MM.1S (cell line): ENCODE measurements around the gene SLC45A1.

Source experiments
- DNase-seq: peaks from one replicate; pipeline ENCODE4 v3.0.0-alpha.2; 2015
- H2AFZ ChIP-seq: fragments of 300-600 bp; sonication (generic); 2 replicates; pipeline ENCODE4 v1.6.0; 2016; ENCODE audit warnings: antibody characterized with exemption, low read length
- H3F3A ChIP-seq: fragments of 300-600 bp; sonication (generic); 2 replicates; pipeline ENCODE4 v1.6.1; 2016; ENCODE audit warnings: mild to moderate bottlenecking, antibody characterized with exemption, low read length, moderate library complexity, mixed read lengths; ENCODE audit not compliant: insufficient read depth
- H3K27ac ChIP-seq: fragments of 300-600 bp; sonication (generic); 2 replicates; pipeline ENCODE4 v1.5.1; 2016; ENCODE audit warnings: mild to moderate bottlenecking, low read length
- H3K27me3 ChIP-seq: fragments of 300-600 bp; sonication (generic); replicated peaks from 2 replicates; pipeline ENCODE4 v1.6.0; 2016; ENCODE audit warnings: low read length; ENCODE audit not compliant: insufficient read depth
- H3K36me3 ChIP-seq: fragments of 300-600 bp; sonication (generic); replicated peaks from 2 replicates; pipeline ENCODE4 v1.6.1; 2016; ENCODE audit warnings: mild to moderate bottlenecking, low read length, mixed read lengths; ENCODE audit not compliant: insufficient read depth
- H3K4me1 ChIP-seq: fragments of 300-600 bp; sonication (generic); 2 replicates; pipeline ENCODE4 v1.6.1; 2016; ENCODE audit warnings: low read length, mixed read lengths
- H3K4me2 ChIP-seq: fragments of 300-600 bp; sonication (generic); 2 replicates; pipeline ENCODE4 v1.6.0; 2016; ENCODE audit warnings: low read depth, low read length
- H3K4me3 ChIP-seq: fragments of 300-600 bp; sonication (generic); 2 replicates; pipeline ENCODE4 v1.5.1; 2016; ENCODE audit warnings: low read length, mixed read lengths
- H3K79me2 ChIP-seq: fragments of 300-600 bp; sonication (generic); 2 replicates; pipeline ENCODE4 v1.6.1; 2016; ENCODE audit warnings: mixed run types, low read length, mixed read lengths
- H3K9ac ChIP-seq: fragments of 300-600 bp; sonication (generic); 2 replicates; pipeline ENCODE4 v1.6.1; 2016; ENCODE audit warnings: low read length, mixed read lengths
- H3K9me2 ChIP-seq: fragments of 300-600 bp; sonication (generic); replicated peaks from 2 replicates; pipeline ENCODE4 v1.6.1; 2016; ENCODE audit warnings: mild to moderate bottlenecking, low read length, mixed read lengths; ENCODE audit not compliant: insufficient read depth
- H3K9me3 ChIP-seq: fragments of 300-600 bp; sonication (generic); replicated peaks from 2 replicates; pipeline ENCODE4 v1.6.1; 2016; ENCODE audit warnings: mild to moderate bottlenecking, low read length, mixed read lengths; ENCODE audit not compliant: insufficient read depth
- H4K20me1 ChIP-seq: fragments of 300-600 bp; sonication (generic); 2 replicates; pipeline ENCODE4 v1.6.1; 2016; ENCODE audit warnings: mild to moderate bottlenecking, low read length, moderate library complexity, mixed read lengths; ENCODE audit not compliant: insufficient read depth
- EZH2 ChIP-seq: fragments of 300-600 bp; sonication (generic); optimal IDR thresholded peaks from 2 replicates; pipeline ENCODE3; 2017; ENCODE audit warnings: low read depth, mild to moderate bottlenecking, antibody characterized with exemption, low read length, mixed read lengths
- EZH2phosphoT487 ChIP-seq: fragments of 300-600 bp; sonication (generic); IDR thresholded peaks from 2 replicates; pipeline ENCODE4 v1.6.1; 2018; ENCODE audit warnings: antibody characterized with exemption, low read length
- TF ChIP-seq, protein P1 (sequence below): fragments of 300-600 bp; sonication (generic); IDR thresholded peaks from 2 replicates; pipeline ENCODE4 v1.5.1; 2016; ENCODE audit warnings: antibody characterized with exemption, low read length, mixed read lengths

Gene SLC45A1

DNA sequence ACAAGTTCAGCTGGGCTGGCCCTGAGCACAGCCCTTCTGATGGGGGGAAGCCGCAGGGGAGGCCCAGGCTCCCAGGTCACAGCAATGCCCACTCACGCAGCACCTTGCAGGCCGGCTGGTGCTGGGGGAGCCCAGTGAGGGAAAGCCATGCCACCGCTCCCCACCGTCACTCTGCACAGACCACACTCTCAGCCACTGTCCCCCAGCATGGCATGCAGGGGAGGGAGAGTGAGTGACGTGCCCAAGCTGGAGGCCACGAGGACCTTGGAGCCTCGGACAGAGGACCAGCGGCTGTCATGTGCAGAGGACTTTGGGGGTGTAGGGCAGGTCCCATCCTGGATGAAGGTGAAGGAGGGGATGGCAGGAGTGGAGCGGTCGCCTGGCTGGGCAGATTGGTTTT, 25.1 kb downstream of the SLC45A1 start:
- no peak overlapping the region for H3K27ac ChIP-seq
- DNase-seq = no peak
- no peak overlapping the region for H3K9ac ChIP-seq

GRCh38 chr1:8343464-8344001, 25.6 kb downstream of the SLC45A1 start:
- H3K9me2 ChIP-seq = no peaks in the 10 kb centered on the region
- no peaks in the 10 kb centered on the region for H4K20me1 ChIP-seq
- no peak overlapping the region for H2AFZ ChIP-seq
- H3K4me1 ChIP-seq = no peaks in the 10 kb centered on the region
- H3K4me3 ChIP-seq = no peak overlapping the region
- H3K27me3 ChIP-seq = peaks cover 79% of the 10 kb centered on the region
- H3K9ac ChIP-seq = no peak overlapping the region
- H3K36me3 ChIP-seq = no peaks in the 10 kb centered on the region
- H3K79me2 ChIP-seq = no peaks in the 10 kb centered on the region
- H3K9me3 ChIP-seq = no peaks in the 10 kb centered on the region
- no peak for DNase-seq
- TF ChIP-seq EZH2phosphoT487 (no peak), EZH2 (no peak)
- TF ChIP-seq, protein P1, sequence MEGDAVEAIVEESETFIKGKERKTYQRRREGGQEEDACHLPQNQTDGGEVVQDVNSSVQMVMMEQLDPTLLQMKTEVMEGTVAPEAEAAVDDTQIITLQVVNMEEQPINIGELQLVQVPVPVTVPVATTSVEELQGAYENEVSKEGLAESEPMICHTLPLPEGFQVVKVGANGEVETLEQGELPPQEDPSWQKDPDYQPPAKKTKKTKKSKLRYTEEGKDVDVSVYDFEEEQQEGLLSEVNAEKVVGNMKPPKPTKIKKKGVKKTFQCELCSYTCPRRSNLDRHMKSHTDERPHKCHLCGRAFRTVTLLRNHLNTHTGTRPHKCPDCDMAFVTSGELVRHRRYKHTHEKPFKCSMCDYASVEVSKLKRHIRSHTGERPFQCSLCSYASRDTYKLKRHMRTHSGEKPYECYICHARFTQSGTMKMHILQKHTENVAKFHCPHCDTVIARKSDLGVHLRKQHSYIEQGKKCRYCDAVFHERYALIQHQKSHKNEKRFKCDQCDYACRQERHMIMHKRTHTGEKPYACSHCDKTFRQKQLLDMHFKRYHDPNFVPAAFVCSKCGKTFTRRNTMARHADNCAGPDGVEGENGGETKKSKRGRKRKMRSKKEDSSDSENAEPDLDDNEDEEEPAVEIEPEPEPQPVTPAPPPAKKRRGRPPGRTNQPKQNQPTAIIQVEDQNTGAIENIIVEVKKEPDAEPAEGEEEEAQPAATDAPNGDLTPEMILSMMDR = no peak
- H3F3A ChIP-seq = no peaks in the 10 kb centered on the region
- no peak overlapping the region for H3K27ac ChIP-seq
- no peak overlapping the region for H3K4me2 ChIP-seq

More for the DNA sequence above, 25.1 kb downstream of the SLC45A1 start:
- no peak overlapping the region for H2AFZ ChIP-seq
- H4K20me1 ChIP-seq = no peaks in the 10 kb centered on the region
- H3K4me1 ChIP-seq = no peaks in the 10 kb centered on the region
- H3K36me3 ChIP-seq = no peaks in the 10 kb centered on the region
- H3K27me3 ChIP-seq = peaks cover 83% of the 10 kb centered on the region
- no peaks in the 10 kb centered on the region for H3F3A ChIP-seq
- TF ChIP-seq EZH2 = no peak
- TF ChIP-seq, protein P1 = no peak
- no peak for TF ChIP-seq EZH2phosphoT487
- H3K4me3 ChIP-seq = no peak overlapping the region
- no peaks in the 10 kb centered on the region for H3K9me3 ChIP-seq
- H3K4me2 ChIP-seq = no peak overlapping the region
- H3K79me2 ChIP-seq = no peaks in the 10 kb centered on the region
- no peaks in the 10 kb centered on the region for H3K9me2 ChIP-seq

GRCh38 chr1:8344893-8345507, 27.1 kb downstream of the SLC45A1 start:
- Histone ChIP-seq H3K9me2 (no peaks in the 10 kb centered on the region), H3K4me1 (no peaks in the 10 kb centered on the region), H3K9me3 (no peaks in the 10 kb centered on the region), H3K27ac (no peak overlapping the region), H3F3A (no peaks in the 10 kb centered on the region), H3K4me2 (no peak overlapping the region), H2AFZ (no peak overlapping the region), H3K27me3 (peaks cover 69% of the 10 kb centered on the region), H3K36me3 (no peaks in the 10 kb centered on the region), H3K79me2 (no peaks in the 10 kb centered on the region), H3K9ac (no peak overlapping the region), H4K20me1 (no peaks in the 10 kb centered on the region), H3K4me3 (no peak overlapping the region)
- TF ChIP-seq EZH2 = no peak
- no peak for TF ChIP-seq EZH2phosphoT487
- TF ChIP-seq, protein P1 = no peak
- DNase-seq = no peak
